Stimulated activated naive CD8-positive, alpha-beta T cell treated with anti-CD3 and anti-CD28 coated beads, Interleukin-15, amount 100 ng/mL, for 72 hours (primary cell): Measurements from ENCODE around the gene CBLIF.
"Not testable (repeated sequence)": the region's sequence is repeated elsewhere in the genome, so short reads cannot be mapped to it uniquely, and the experiment has no call there.

Source experiments
- ATAC-seq: fragments of 150-1000 bp; cut with Tn5 transposase; 2 replicates; pipeline ENCODE4 v1.10.0; 2021; ENCODE audit warnings: mild to moderate bottlenecking, moderate library complexity
- DNase-seq, 2 donors: peaks; one replicate each; pipeline ENCODE4 v3.0.0; 2021 to 2022
- H3K27ac Mint-ChIP-seq, 2 donors: one replicate each; pipeline ENCODE4 v1.8.0; 2022; ENCODE audit warnings: mild to moderate bottlenecking in 2 of 2, mixed read lengths in 2 of 2, moderate library complexity in 2 of 2
- H3K27me3 Mint-ChIP-seq: one replicate; pipeline ENCODE4 v1.8.0; 2022; ENCODE audit warnings: mixed read lengths
- H3K4me1 Mint-ChIP-seq: one replicate; pipeline ENCODE4 v1.8.0; 2022; ENCODE audit warnings: mild to moderate bottlenecking, mixed read lengths
- H3K4me3 Mint-ChIP-seq, 2 donors: one replicate each; pipeline ENCODE4 v1.8.0; 2022; ENCODE audit warnings: mild to moderate bottlenecking in 2 of 2, mixed read lengths in 2 of 2, moderate library complexity in 1 of 2
- H3K9me3 Mint-ChIP-seq, 2 donors: one replicate each; pipeline ENCODE4 v1.8.0; 2022; ENCODE audit warnings: mixed read lengths in 2 of 2

The CBLIF gene

GRCh38 chr11:59845399-59845798, at the start of gene CBLIF:
Gene CBLIF, minus strand, starts transcription at chr11:59845499. Its CDS starts 46 bp downstream, at chr11:59845453.
- Mint-ChIP-seq H3K27ac (no peak within 1 kb of the TSS), H3K27me3 (peaks cover 15% of the 10 kb centered on the region), H3K4me3 (no peak within 1 kb of the TSS), H3K9me3 (no peaks in the 10 kb centered on the region), H3K4me1 (no peaks in the 10 kb centered on the region)
- no peak for ATAC-seq
- DNase-seq = no peak

- Mint-ChIP-seq H3K4me3 (no peak overlapping the region), H3K27me3 (peaks cover 10% of the 10 kb centered on the region), H3K9me3 (peaks cover 14 to 18% of the 10 kb centered on the region in 2 donors), H3K27ac (no peak overlapping the region), H3K4me1 (no peaks in the 10 kb centered on the region)
- ATAC-seq (no peak), DNase-seq (no peak)
Measured at GRCh38 chr11:59894616-59895015, 49.3 kb upstream of the CBLIF start.

- Mint-ChIP-seq H3K27ac (no peak overlapping the region), H3K4me1 (no peaks in the 10 kb centered on the region), H3K4me3 (no peak overlapping the region), H3K9me3 (peaks cover 39 to 46% of the 10 kb centered on the region in 2 donors), H3K27me3 (peaks cover 10% of the 10 kb centered on the region)
- DNase-seq (no peak), ATAC-seq (no peak)
Measured at GRCh38 chr11:59891781-59892181, 46.5 kb upstream of the CBLIF start.

- DNase-seq, ATAC-seq, H3K27ac Mint-ChIP-seq, H3K27me3 Mint-ChIP-seq, H3K4me3 Mint-ChIP-seq, H3K4me1 Mint-ChIP-seq: not testable (repeated sequence)
- peaks cover 39 to 46% of the 10 kb centered on the region in 2 donors for H3K9me3 Mint-ChIP-seq
Measured at GRCh38 chr11:59887156-59887555, 41.9 kb upstream of the CBLIF start.

- no peak overlapping the region for H3K4me3 Mint-ChIP-seq
Measured at GRCh38 chr11:59883597-59883996, 38.3 kb upstream of the CBLIF start.

GRCh38 chr11:59879567-59879966, 34.3 kb upstream of the CBLIF start:
- no peaks in the 10 kb centered on the region for H3K9me3 Mint-ChIP-seq
- H3K27ac Mint-ChIP-seq = no peak overlapping the region
- no peak for ATAC-seq

More at GRCh38 chr11:59883597-59883996, 38.3 kb upstream of the CBLIF start:
- ATAC-seq = no peak
- no peak for DNase-seq
- peaks cover 7% of the 10 kb centered on the region for H3K27me3 Mint-ChIP-seq
- H3K27ac Mint-ChIP-seq = no peak overlapping the region
- H3K9me3 Mint-ChIP-seq = peaks cover 15 to 18% of the 10 kb centered on the region in 2 donors
- H3K4me1 Mint-ChIP-seq = no peaks in the 10 kb centered on the region

GRCh38 chr11:59878575-59878974, 33.3 kb upstream of the CBLIF start, which contains the start of gene OOSP3:
Gene OOSP3, plus strand, starts transcription at chr11:59878782. Its CDS starts 27 bp downstream, at chr11:59878809.
- no peak for DNase-seq
- Mint-ChIP-seq H3K9me3 (no peaks in the 10 kb centered on the region), H3K4me3 (no peak within 1 kb of the TSS), H3K27ac (no peak within 1 kb of the TSS), H3K27me3 (peaks cover 16% of the 10 kb centered on the region), H3K4me1 (no peaks in the 10 kb centered on the region)
- no peak for ATAC-seq

More at GRCh38 chr11:59879567-59879966, 34.3 kb upstream of the CBLIF start:
- Mint-ChIP-seq H3K4me3 (no peak overlapping the region), H3K27me3 (peaks cover 16% of the 10 kb centered on the region), H3K4me1 (no peaks in the 10 kb centered on the region)
- DNase-seq = no peak

GRCh38 chr11:59877784-59878183, 32.5 kb upstream of the CBLIF start:
- ATAC-seq (no peak), DNase-seq (no peak)
- H3K4me1 Mint-ChIP-seq = no peaks in the 10 kb centered on the region
- H3K27ac Mint-ChIP-seq = no peak overlapping the region
- H3K27me3 Mint-ChIP-seq = peaks cover 16% of the 10 kb centered on the region
- H3K4me3 Mint-ChIP-seq = no peak overlapping the region
- H3K9me3 Mint-ChIP-seq = no peaks in the 10 kb centered on the region

- DNase-seq (no peak), ATAC-seq (no peak)
- Mint-ChIP-seq H3K27me3 (peaks cover 16% of the 10 kb centered on the region), H3K4me3 (no peak overlapping the region), H3K4me1 (no peaks in the 10 kb centered on the region), H3K27ac (no peak overlapping the region), H3K9me3 (no peaks in the 10 kb centered on the region)
Measured at GRCh38 chr11:59877325-59877724, 32.0 kb upstream of the CBLIF start.

GRCh38 chr11:59875856-59876519, 30.7 kb upstream of the CBLIF start:
- DNase-seq = no peak
- H3K27me3 Mint-ChIP-seq = peaks cover 16% of the 10 kb centered on the region
- peaks cover 0 to under 1% of the 10 kb centered on the region in 2 donors for H3K9me3 Mint-ChIP-seq
- H3K4me3 Mint-ChIP-seq = no peak overlapping the region
- no peak overlapping the region for H3K27ac Mint-ChIP-seq
- H3K4me1 Mint-ChIP-seq = no peaks in the 10 kb centered on the region
- ATAC-seq = no peak

- Mint-ChIP-seq H3K27ac (no peak overlapping the region), H3K9me3 (peaks cover 7% of the 10 kb centered on the region in 2 donors), H3K27me3 (peaks cover 14% of the 10 kb centered on the region), H3K4me1 (no peaks in the 10 kb centered on the region), H3K4me3 (no peak overlapping the region)
- DNase-seq = no peak
- ATAC-seq = no peak
Measured at GRCh38 chr11:59872076-59872475, 26.8 kb upstream of the CBLIF start.

- Mint-ChIP-seq H3K9me3 (peaks cover 7% of the 10 kb centered on the region in 2 donors), H3K4me3 (no peak overlapping the region), H3K27ac (no peak overlapping the region), H3K4me1 (no peaks in the 10 kb centered on the region), H3K27me3 (peaks cover 8% of the 10 kb centered on the region)
- ATAC-seq (no peak), DNase-seq (no peak)
Measured at GRCh38 chr11:59867946-59868345, 22.6 kb upstream of the CBLIF start.

GRCh38 chr11:59866836-59867235, 21.5 kb upstream of the CBLIF start:
- ATAC-seq = no peak
- H3K27me3 Mint-ChIP-seq = peaks cover 8% of the 10 kb centered on the region
- DNase-seq = no peak
- peaks cover 7% of the 10 kb centered on the region in 2 donors for H3K9me3 Mint-ChIP-seq
- no peak overlapping the region for H3K4me3 Mint-ChIP-seq
- no peaks in the 10 kb centered on the region for H3K4me1 Mint-ChIP-seq
- no peak overlapping the region for H3K27ac Mint-ChIP-seq

GRCh38 chr11:59866397-59866796, 21.1 kb upstream of the CBLIF start, which contains the start of gene TCN1:
Gene TCN1, minus strand, starts transcription at chr11:59866487. Its CDS starts 17 bp downstream, at chr11:59866470.
- Mint-ChIP-seq H3K4me3 (no peak within 1 kb of the TSS), H3K4me1 (no peaks in the 10 kb centered on the region), H3K27me3 (peaks cover 8% of the 10 kb centered on the region), H3K9me3 (peaks cover 7% of the 10 kb centered on the region in 2 donors), H3K27ac (no peak within 1 kb of the TSS)
- ATAC-seq (no peak), DNase-seq (no peak)

- H3K9me3 Mint-ChIP-seq = no peaks in the 10 kb centered on the region
- ATAC-seq = no peak
- no peaks in the 10 kb centered on the region for H3K4me1 Mint-ChIP-seq
- no peak overlapping the region for H3K4me3 Mint-ChIP-seq
- H3K27ac Mint-ChIP-seq = no peak overlapping the region
- no peak for DNase-seq
- peaks cover 18% of the 10 kb centered on the region for H3K27me3 Mint-ChIP-seq
Measured at GRCh38 chr11:59865031-59865430, 19.7 kb upstream of the CBLIF start.

GRCh38 chr11:59862252-59862651, 17.0 kb upstream of the CBLIF start:
- Mint-ChIP-seq H3K27ac (no peak overlapping the region), H3K9me3 (no peaks in the 10 kb centered on the region), H3K4me1 (peaks cover 14% of the 10 kb centered on the region), H3K27me3 (peaks cover 32% of the 10 kb centered on the region), H3K4me3 (no peak overlapping the region)
- DNase-seq (no peak), ATAC-seq (no peak)

- no peak overlapping the region for H3K4me3 Mint-ChIP-seq
- no peak overlapping the region for H3K27ac Mint-ChIP-seq
- no peaks in the 10 kb centered on the region for H3K9me3 Mint-ChIP-seq
- no peak for DNase-seq
- peaks cover 37% of the 10 kb centered on the region for H3K27me3 Mint-ChIP-seq
- H3K4me1 Mint-ChIP-seq = peaks cover 14% of the 10 kb centered on the region
- no peak for ATAC-seq
Measured at GRCh38 chr11:59859673-59860072, 14.4 kb upstream of the CBLIF start.
